Measurements from ENCODE around the gene SLC26A8. TPM values are rescaled to one million over a fixed set of nuclear protein-coding genes. Genes with fewer than 3 reads are reported as not detected.
A peak's percentile ranks its signal among the peaks of the same experiment; 100 is the strongest.

The SLC26A8 gene
- total and polyA plus RNA-seq, 2 of the 13 experiments (the other 11 are each of a cell fraction or from before 2014, with no cell fraction given) = 0.46 TPM; not detected in 1

DNA sequence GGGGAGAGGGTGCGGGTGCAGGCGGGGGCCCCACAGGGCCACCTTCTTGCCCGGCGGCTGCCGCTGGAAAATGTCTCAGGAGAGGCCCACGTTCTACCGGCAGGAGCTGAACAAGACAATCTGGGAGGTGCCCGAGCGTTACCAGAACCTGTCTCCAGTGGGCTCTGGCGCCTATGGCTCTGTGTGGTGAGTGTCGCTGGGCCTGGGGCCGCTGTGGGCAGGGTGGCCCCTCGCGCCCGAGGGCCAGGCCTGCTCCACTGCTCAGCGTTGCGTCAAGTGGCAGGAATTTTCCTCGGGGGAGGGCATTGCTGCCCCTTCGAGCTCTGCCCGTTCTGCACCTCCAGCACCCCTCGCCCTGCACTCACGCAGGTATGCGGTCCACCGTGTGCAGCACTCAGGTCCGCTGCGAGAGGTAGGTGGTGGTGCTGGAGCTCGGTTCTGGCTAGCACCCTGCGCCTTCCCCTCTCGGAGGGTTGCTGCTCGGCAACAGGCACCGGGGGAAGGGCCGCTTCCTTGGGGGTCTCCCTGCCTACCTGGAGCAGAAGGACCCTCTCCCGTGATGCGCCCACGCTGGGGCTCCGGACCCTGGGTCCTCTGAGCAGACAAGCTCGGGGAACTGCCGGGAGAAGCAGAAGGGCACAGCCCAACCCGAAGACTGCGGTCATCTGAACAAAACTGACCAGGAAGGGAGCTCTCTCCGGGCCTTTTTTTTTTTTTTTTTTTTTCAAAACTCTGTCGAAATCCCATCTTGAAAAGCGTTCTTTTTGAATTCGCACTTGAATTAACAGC, 3.8 kb upstream of the SLC26A8 start (continued):
- TF ChIP-seq, protein P1, sequence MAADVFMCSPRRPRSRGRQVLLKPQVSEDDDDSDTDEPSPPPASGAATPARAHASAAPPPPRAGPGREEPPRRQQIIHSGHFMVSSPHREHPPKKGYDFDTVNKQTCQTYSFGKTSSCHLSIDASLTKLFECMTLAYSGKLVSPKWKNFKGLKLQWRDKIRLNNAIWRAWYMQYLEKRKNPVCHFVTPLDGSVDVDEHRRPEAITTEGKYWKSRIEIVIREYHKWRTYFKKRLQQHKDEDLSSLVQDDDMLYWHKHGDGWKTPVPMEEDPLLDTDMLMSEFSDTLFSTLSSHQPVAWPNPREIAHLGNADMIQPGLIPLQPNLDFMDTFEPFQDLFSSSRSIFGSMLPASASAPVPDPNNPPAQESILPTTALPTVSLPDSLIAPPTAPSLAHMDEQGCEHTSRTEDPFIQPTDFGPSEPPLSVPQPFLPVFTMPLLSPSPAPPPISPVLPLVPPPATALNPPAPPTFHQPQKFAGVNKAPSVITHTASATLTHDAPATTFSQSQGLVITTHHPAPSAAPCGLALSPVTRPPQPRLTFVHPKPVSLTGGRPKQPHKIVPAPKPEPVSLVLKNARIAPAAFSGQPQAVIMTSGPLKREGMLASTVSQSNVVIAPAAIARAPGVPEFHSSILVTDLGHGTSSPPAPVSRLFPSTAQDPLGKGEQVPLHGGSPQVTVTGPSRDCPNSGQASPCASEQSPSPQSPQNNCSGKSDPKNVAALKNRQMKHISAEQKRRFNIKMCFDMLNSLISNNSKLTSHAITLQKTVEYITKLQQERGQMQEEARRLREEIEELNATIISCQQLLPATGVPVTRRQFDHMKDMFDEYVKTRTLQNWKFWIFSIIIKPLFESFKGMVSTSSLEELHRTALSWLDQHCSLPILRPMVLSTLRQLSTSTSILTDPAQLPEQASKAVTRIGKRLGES (CRISPR knock-in tag; IDR thresholded peaks at IDR 0.05; ENCODE audit: borderline replicate concordance) = no peak
- TF ChIP-seq ZNF451 (CRISPR knock-in tag; IDR thresholded peaks at IDR 0.05) = no peak
- TF ChIP-seq ZSCAN21 (CRISPR knock-in tag; IDR thresholded peaks at IDR 0.05; ENCODE audit: borderline replicate concordance) = peak; percentile 96
- peak; percentile 27; the same call in 1 of the 2 replicates for TF ChIP-seq ZNF431 (CRISPR knock-in tag; IDR thresholded peaks at IDR 0.05; ENCODE audit: borderline replicate concordance, low read depth)
- TF ChIP-seq KMT2B (CRISPR knock-in tag; IDR thresholded peaks at IDR 0.05) = peak; percentile 34; the same call in 1 of the 2 replicates
- TF ChIP-seq PHB2 (IDR thresholded peaks at IDR 0.05; ENCODE audit: partially characterized antibody) = no peak
- TF ChIP-seq ZNF138 (CRISPR knock-in tag; IDR thresholded peaks at IDR 0.05; ENCODE audit: low read depth) = peak; percentile 10; the same call in 1 of the 2 replicates
- TF ChIP-seq SOX13 (IDR thresholded peaks at IDR 0.05) = no peak
- TF ChIP-seq SOX13 (CRISPR knock-in tag; conservative IDR thresholded peaks at IDR 0.05 in 1 of 2, IDR thresholded peaks at IDR 0.05 in 1 of 2) = no peak
- TF ChIP-seq, protein P2, sequence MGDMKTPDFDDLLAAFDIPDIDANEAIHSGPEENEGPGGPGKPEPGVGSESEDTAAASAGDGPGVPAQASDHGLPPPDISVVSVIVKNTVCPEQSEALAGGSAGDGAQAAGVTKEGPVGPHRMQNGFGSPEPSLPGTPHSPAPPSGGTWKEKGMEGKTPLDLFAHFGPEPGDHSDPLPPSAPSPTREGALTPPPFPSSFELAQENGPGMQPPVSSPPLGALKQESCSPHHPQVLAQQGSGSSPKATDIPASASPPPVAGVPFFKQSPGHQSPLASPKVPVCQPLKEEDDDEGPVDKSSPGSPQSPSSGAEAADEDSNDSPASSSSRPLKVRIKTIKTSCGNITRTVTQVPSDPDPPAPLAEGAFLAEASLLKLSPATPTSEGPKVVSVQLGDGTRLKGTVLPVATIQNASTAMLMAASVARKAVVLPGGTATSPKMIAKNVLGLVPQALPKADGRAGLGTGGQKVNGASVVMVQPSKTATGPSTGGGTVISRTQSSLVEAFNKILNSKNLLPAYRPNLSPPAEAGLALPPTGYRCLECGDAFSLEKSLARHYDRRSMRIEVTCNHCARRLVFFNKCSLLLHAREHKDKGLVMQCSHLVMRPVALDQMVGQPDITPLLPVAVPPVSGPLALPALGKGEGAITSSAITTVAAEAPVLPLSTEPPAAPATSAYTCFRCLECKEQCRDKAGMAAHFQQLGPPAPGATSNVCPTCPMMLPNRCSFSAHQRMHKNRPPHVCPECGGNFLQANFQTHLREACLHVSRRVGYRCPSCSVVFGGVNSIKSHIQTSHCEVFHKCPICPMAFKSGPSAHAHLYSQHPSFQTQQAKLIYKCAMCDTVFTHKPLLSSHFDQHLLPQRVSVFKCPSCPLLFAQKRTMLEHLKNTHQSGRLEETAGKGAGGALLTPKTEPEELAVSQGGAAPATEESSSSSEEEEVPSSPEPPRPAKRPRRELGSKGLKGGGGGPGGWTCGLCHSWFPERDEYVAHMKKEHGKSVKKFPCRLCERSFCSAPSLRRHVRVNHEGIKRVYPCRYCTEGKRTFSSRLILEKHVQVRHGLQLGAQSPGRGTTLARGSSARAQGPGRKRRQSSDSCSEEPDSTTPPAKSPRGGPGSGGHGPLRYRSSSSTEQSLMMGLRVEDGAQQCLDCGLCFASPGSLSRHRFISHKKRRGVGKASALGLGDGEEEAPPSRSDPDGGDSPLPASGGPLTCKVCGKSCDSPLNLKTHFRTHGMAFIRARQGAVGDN (CRISPR knock-in tag; IDR thresholded peaks at IDR 0.05) = peak; percentile 36; the same call in 1 of the 2 replicates
- no peak for TF ChIP-seq PRMT3 (CRISPR knock-in tag; IDR thresholded peaks at IDR 0.05; ENCODE audit: borderline replicate concordance, low read depth)
- TF ChIP-seq DR1 (CRISPR knock-in tag; IDR thresholded peaks at IDR 0.05) = no peak
- no peak for TF ChIP-seq ZBTB1 (CRISPR knock-in tag; IDR thresholded peaks at IDR 0.05; ENCODE audit: borderline replicate concordance)
- TF ChIP-seq, protein P3, sequence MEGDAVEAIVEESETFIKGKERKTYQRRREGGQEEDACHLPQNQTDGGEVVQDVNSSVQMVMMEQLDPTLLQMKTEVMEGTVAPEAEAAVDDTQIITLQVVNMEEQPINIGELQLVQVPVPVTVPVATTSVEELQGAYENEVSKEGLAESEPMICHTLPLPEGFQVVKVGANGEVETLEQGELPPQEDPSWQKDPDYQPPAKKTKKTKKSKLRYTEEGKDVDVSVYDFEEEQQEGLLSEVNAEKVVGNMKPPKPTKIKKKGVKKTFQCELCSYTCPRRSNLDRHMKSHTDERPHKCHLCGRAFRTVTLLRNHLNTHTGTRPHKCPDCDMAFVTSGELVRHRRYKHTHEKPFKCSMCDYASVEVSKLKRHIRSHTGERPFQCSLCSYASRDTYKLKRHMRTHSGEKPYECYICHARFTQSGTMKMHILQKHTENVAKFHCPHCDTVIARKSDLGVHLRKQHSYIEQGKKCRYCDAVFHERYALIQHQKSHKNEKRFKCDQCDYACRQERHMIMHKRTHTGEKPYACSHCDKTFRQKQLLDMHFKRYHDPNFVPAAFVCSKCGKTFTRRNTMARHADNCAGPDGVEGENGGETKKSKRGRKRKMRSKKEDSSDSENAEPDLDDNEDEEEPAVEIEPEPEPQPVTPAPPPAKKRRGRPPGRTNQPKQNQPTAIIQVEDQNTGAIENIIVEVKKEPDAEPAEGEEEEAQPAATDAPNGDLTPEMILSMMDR (CRISPR knock-in tag; IDR thresholded peaks at IDR 0.05) = peak; percentile 16; the same call in 1 of the 2 replicates
- no peak for TF ChIP-seq TP53 (CRISPR knock-in tag; conservative IDR thresholded peaks at IDR 0.05)
- no peak for TF ChIP-seq SCMH1 (CRISPR knock-in tag; IDR thresholded peaks at IDR 0.05; ENCODE audit: borderline replicate concordance)
- peak; percentile 59; the same call in 1 of the 2 replicates for TF ChIP-seq ZNF788 (CRISPR knock-in tag; IDR thresholded peaks at IDR 0.05; ENCODE audit: borderline replicate concordance)
- TF ChIP-seq, protein P4, sequence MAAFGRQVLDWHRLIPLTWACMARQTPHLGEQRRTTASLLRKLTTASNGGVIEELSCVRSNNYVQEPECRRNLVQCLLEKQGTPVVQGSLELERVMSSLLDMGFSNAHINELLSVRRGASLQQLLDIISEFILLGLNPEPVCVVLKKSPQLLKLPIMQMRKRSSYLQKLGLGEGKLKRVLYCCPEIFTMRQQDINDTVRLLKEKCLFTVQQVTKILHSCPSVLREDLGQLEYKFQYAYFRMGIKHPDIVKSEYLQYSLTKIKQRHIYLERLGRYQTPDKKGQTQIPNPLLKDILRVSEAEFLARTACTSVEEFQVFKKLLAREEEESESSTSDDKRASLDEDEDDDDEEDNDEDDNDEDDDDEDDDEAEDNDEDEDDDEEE (CRISPR knock-in tag; IDR thresholded peaks at IDR 0.05) = peak; percentile 6; the same call in 1 of the 2 replicates
- no peak for TF ChIP-seq STAG1 (CRISPR knock-in tag; IDR thresholded peaks at IDR 0.05)
